Measurements from ENCODE around the gene TMEM236.

The TMEM236 gene

GRCh38 chr10:17766731-17767130 is 14.7 kb downstream of the TMEM236 start:
- DNase-seq (ENCODE audit: low spot score), result no peak
- in situ Hi-C loops (cut with MboI; ENCODE audit: low pct_unique_long_range_greater_than_20kb, low sequenced_read_pairs, unreplicated experiment), result no loop called here
- TF ChIP-seq, protein P1, sequence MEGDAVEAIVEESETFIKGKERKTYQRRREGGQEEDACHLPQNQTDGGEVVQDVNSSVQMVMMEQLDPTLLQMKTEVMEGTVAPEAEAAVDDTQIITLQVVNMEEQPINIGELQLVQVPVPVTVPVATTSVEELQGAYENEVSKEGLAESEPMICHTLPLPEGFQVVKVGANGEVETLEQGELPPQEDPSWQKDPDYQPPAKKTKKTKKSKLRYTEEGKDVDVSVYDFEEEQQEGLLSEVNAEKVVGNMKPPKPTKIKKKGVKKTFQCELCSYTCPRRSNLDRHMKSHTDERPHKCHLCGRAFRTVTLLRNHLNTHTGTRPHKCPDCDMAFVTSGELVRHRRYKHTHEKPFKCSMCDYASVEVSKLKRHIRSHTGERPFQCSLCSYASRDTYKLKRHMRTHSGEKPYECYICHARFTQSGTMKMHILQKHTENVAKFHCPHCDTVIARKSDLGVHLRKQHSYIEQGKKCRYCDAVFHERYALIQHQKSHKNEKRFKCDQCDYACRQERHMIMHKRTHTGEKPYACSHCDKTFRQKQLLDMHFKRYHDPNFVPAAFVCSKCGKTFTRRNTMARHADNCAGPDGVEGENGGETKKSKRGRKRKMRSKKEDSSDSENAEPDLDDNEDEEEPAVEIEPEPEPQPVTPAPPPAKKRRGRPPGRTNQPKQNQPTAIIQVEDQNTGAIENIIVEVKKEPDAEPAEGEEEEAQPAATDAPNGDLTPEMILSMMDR (IDR thresholded peaks at IDR 0.05; ENCODE audit: extremely low read depth, insufficient read depth, missing control alignments), result no peak

GRCh38 chr10:17768496-17768895 is 16.5 kb downstream of the TMEM236 start:
- no peak for DNase-seq (ENCODE audit: low spot score)
- in situ Hi-C loops (cut with MboI; ENCODE audit: low pct_unique_long_range_greater_than_20kb, low sequenced_read_pairs, unreplicated experiment), result no loop called here
- TF ChIP-seq, protein P1 (IDR thresholded peaks at IDR 0.05; ENCODE audit: extremely low read depth, insufficient read depth, missing control alignments), result no peak

DNA sequence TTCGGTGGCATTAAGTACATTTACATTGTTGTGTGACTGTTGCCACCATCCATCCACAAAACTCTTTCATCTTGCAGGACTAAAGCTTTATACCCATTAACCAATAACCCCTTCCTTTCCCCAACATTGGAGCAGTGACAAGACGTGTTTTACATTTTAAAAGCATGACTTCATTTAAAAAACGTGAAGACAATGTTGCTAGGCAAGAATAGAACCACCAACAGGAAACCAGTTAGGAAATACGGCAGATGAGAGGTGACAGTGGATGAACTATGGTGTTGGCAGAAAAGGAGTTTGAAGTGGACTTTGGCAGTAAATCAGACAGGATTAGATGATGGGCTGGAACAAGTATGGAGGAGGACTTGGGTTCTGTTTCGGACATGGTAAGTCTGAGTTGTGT is 17.0 kb downstream of the TMEM236 start:
- in situ Hi-C loops (cut with MboI; ENCODE audit: low pct_unique_long_range_greater_than_20kb, low sequenced_read_pairs, unreplicated experiment), result no loop called here
- no peak for DNase-seq (ENCODE audit: low spot score)
- TF ChIP-seq, protein P1 (IDR thresholded peaks at IDR 0.05; ENCODE audit: extremely low read depth, insufficient read depth, missing control alignments), result no peak

- in situ Hi-C loops (cut with MboI; ENCODE audit: low pct_unique_long_range_greater_than_20kb, low sequenced_read_pairs, unreplicated experiment), result no loop called here
- TF ChIP-seq, protein P1 (IDR thresholded peaks at IDR 0.05; ENCODE audit: extremely low read depth, insufficient read depth, missing control alignments), result no peak
- no peak for DNase-seq (ENCODE audit: low spot score)
These were observed 19.0 kb downstream of the TMEM236 start for GRCh38 chr10:17771017-17771416.

DNA sequence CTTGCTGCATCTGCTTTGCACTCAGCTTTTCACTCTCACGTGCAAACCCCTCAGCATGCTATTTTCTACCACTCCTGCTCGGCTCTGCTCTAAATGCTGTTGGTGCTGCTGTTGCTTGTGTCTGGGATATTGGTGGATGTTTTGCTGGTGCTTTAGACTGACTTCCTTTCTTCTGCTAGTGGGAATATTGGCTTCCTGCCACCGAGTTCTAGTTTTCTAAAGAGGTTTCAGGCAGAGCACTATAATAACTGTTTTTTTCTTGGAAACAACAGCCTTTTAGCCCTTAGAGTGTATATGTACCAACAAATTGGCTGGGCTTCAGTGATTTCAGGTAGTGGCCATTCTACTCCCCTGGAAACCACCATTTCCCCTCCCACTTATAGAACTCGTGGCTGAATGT is 27.8 kb downstream of the TMEM236 start:
- in situ Hi-C loops (cut with MboI; ENCODE audit: low pct_unique_long_range_greater_than_20kb, low sequenced_read_pairs, unreplicated experiment), result no loop called here
- no peak for DNase-seq (ENCODE audit: low spot score)
- TF ChIP-seq, protein P1 (IDR thresholded peaks at IDR 0.05; ENCODE audit: extremely low read depth, insufficient read depth, missing control alignments), result no peak

DNA sequence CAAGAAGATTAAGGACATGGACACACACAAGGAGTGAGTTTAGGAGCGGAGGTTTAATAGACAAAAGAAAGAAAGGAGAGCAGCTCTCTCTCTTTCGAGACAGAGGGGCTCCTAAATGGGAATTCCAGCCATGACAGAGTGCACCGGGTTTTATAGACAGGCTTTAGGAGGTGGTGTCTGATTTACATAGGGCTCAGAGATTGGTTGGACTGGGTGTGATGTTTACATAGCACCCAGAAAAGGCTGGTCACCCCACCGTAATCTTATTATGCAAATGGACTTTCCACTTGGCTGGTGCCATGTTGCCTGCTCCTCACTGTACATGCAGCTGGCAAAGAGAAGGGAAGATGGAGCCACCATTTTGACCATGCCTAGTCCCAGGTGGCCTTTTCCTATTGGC is 28.7 kb downstream of the TMEM236 start:
- in situ Hi-C loops (cut with MboI; ENCODE audit: low pct_unique_long_range_greater_than_20kb, low sequenced_read_pairs, unreplicated experiment), result no loop called here
- TF ChIP-seq, protein P1 (IDR thresholded peaks at IDR 0.05; ENCODE audit: extremely low read depth, insufficient read depth, missing control alignments), result no peak

DNA sequence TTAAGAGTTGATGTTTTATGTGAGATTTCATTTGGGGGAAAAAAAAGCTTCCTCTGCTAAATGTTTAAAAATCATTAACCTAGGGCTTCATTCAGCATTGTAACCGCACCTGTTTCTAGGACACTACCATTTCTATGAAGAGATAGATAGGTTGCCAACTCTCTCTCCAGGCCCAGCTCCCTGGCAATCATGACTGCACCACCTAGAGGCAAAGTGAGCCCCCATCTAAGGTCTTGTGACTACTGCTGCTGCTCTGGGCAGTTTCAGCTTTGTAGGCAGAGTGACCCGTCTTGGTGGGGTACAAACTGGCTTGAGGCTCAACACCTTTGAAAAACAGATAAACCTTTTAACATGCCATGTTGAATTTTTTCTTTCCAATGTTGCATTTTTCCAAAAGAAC is 29.9 kb downstream of the TMEM236 start:
- DNase-seq (ENCODE audit: low spot score), result no peak
- in situ Hi-C loops (cut with MboI; ENCODE audit: low pct_unique_long_range_greater_than_20kb, low sequenced_read_pairs, unreplicated experiment), result no loop called here
- TF ChIP-seq, protein P1 (IDR thresholded peaks at IDR 0.05; ENCODE audit: extremely low read depth, insufficient read depth, missing control alignments), result no peak

More for the DNA sequence above, 28.7 kb downstream of the TMEM236 start:
- no peak for DNase-seq (ENCODE audit: low spot score)
